Stimulated activated CD4-positive, alpha-beta T cell treated with anti-CD3 and anti-CD28 coated beads, Interleukin-4, amount 100 ng/mL, for 48 hours (primary cell): ENCODE results near the gene PNPLA1.

Source experiments
- DNase-seq, 2 donors: peaks; one replicate each; pipeline ENCODE4 v3.0.0-alpha.2; 2020; ENCODE audit warnings: low read depth in 2 of 2

Gene PNPLA1

DNA sequence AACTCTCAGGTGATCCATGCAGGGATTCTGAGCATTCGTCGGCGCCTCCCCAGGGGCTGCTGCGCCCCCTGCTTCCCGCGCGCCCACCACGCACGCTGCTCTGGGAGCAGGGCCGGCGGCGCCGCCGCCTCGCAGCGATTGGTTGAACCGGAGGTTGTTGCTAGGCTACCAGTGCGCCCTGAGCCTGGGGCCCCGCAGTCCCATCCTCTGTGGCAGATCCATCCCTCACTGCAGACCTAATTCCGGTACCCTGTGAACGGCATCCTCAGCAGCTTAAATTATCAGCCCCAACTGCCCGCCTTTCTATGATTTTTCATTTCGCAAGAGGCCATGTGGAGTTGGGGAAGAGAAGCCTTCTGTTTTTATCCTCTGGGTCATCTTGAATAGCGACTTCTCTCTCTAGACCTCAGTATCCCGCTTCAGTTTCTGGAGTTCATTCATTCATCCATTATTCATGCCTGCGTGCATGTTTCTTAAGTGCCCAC lies 15.4 kb downstream of the PNPLA1 start:
- DNase-seq, result no peak

DNA sequence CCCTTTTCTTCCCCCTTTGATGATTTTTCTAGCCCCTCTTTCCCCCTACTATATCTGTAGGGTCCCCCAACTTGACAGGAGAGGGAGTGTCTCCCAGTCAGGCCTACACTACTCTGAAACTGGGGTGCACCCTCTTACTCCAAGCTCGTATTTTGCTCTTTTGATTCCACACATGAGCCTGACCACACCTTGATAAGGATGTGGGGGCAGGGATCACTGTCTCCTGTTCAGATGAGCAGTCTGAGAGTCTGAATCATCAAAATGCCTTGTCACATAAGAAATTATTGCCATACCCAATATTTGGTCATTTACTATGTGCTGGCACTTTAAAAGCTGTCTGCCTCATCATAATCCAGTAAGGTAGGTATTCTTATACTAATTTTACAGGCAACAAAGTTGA lies 15.9 kb downstream of the PNPLA1 start:
- DNase-seq, result no peak

DNA sequence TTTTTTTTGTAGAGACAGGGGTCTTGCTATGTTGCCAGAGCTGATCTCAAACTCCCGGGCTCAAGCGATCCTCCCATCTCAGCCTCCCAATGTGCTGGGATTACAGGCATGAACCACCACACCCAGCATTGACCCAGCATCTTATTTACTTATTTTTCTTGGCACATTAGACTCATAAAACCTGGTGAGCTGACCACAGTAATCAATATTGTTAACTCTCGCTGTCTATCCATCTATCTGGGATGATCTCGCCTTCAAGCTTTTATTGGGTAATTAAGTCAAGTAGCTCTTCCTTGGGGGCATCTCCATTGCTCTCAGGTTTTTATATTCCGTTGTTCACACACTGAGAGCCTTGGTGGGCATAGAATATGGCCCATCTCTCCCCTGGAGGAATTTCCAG lies 17.0 kb downstream of the PNPLA1 start:
- no peak for DNase-seq

DNA sequence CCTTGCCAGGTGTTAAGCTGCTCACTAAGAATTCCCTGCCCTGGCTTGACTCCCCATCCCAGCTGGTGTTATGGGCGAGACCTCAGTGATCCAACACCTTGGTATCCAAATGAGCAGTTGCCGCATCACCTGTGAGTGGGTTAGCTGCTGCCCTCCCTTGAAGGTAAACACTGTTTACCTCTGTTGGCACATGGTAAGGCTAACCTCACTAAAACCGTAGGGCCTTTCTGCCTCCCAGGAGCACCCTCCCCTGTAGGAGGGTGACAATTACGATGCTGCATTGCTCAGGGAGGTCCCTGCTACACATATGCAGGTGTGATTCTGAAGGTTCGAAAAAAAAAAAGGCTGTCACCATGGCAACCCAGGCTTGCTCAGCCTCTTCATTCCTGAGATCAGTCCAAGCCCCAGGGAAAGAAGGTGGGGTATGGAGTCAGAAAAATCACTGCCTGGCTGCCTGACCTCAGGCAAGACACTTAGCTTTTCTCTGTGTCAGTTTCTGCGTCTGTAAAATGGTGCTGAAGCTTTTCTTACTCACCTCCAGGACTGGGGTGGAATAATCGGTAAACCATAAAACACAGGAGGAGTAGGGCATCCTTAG lies 19.5 kb downstream of the PNPLA1 start:
- no peak for DNase-seq

DNA sequence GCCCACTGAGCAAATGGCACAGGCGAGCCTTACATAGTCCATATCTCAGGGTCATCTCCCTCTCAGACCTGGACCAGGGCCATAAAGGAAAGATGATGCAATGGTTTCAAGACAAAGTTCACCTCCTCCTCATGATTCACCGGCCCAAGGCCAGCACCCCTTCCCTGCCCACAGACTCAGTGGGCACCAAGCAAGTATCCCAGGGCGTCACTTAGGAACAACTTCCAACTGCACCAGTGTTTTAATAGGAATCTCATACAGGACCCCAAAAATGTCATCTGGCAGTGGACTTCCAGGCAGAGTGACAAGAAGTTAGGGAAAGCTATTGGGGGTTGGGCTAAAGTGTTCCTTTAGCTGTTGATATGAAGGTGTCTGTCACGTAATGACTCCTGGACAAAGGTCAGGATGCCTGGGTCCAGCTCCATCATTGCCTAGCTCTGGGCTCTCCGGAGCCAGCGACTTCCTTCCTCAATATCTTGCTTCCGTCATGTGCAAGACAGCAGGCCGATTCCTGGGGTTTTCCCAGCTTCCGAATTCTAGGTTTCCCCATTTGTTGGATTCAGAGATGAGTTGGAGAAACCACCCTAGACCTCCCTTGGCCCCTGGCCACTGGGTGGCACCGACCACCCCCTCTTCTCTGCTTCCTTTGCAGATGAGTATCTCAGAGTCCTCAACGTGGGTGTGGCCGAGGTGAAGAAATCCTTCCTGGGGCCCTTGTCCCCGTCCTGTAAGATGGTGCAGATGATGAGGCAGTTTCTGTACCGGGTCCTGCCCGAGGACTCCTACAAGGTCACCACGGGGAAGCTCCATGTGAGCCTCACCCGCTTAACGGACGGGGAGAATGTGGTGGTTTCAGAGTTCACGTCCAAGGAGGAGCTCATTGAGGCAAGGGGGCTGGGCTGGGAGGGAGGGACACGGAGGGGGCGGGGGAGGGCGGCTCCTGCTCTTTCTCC lies 21.1 kb downstream of the PNPLA1 start:
- DNase-seq, result no peak

DNA sequence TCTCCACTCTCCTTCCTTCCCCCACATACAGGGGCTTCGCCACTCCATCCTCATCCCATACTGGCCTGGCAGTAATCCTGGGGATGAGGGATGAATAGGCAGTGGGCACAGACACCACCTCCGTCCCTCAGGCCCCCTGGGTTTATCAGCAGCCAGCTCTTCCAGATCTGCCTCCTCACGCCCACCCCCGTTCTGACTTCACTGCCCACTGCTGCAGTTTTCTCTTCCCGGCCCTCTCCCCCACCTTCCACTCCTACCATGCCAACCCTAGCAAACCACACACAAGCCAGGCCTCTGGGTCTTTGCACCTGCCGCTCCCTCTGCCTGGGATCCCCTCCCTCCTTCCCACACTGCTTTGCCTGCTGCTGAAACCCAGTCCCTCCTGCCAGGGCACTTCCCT lies 22.3 kb downstream of the PNPLA1 start:
- DNase-seq, result no peak

DNA sequence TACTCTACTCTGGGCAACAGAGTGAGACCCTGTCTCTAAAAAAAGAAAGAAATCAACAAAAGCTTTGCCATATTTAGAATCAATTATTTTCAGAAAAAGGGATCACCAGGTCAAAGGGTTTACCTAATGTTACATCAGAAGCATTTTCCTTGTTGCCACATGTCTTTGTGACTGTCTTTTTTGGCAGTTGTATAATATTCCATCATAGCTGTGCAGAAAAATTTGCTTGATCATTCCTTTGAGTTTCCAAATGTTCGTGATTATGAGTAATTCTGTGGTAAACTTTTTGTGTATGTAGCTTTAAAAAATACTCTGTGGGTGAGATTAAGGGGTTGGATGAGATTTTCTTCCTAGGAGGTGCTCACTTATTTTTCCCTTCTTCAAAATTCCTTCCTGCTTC lies 26.4 kb downstream of the PNPLA1 start:
- DNase-seq, result no peak

DNA sequence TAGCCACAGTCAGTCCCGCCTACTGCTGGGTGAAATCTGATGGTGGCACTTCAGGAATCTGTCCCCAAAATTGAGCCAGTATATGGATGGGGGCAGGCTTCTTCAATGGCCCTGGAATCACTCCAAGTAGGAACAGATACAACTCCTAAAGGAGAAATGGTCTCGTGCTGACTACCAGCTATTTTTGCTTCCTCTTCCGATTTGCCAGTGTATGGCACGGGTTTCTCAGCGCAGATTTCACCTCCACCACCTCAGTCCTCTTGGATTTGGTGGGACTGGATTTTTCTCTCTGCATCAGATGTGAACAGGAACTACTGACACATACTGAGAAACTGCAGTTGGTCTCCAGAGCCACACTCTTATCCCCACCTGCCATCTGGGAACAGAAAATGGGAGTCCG lies 27.2 kb downstream of the PNPLA1 start:
- no peak for DNase-seq

DNA sequence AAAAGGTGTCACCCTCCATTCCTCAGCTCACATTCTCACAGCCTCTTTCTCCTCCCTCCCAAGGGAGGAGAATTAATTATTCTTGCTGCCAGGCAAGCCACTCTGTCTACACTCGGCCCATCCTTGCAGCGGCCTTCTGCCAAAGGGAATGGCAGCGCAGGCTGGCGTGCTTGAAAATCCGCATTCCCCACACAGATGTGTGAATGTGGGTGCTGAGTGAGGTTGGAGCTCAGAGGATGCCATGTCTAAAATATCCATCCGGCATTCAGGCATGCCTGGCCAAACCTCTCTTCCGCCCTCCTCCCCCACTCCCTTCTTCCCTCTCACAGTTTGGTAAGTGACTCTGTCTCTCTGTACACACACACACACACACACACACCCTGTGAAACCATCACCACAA lies 27.7 kb downstream of the PNPLA1 start:
- no peak for DNase-seq

DNA sequence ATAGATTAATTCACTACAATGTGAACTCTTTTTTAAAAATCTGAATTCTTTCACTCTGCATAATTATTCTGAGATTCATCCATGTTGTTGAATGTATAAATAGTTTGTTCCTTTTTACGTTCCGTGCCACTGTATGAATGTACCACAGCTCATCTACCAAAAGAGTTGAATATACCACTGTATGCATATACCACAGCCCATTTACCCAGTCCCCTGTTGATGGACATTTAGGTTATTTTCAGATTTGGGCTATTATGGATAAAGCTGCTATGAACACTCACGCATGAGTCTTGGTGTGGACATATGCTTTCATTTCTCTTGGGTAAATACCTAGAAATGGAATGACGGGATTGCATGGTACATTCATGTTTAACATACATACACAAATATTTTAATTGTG lies 28.2 kb downstream of the PNPLA1 start:
- no peak for DNase-seq

DNA sequence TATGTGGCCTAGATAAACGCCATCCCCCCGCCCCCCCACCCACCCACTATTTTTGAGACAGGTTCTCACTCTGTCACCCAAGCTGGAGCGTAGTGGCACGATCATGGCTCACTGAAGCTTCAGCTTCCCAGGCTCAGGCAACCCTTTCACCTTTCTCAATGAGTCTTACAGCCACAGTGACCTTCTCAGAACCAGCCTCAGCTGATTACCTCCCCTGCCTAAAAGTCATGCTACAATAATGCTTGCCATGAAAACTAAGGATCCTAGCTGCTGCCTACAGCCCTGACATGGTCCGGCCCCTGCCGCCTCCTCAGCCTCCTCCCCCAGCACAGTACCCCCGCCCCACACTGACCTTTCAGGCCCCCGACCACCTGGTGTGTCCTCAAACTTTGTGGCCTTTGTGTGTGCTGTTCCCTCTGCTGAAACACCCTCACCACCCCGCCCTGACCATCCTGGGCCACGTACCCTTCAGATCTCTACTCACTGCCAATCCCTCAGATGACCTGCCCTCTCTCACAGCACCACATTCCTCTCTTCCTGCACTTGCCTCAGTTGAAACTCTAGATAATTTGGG lies 31.3 kb downstream of the PNPLA1 start:
- DNase-seq, result no peak

DNA sequence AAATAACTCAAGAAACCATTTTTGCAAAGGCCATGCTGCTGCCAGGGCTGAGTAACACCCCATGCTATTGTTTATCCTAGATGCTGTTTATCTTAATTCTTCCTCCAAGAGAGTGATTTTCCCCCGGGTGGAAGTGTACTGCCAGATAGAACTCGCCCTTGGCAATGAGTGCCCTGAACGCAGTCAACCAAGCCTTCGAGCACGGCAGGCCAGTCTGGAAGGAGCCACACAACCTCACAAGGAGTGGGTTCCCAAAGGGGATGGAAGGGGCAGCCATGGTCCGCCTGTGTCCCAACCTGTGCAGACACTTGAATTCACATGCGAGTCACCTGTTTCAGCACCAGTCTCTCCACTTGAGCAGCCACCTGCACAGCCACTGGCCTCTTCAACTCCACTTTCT lies 31.9 kb downstream of the PNPLA1 start:
- DNase-seq, result no peak

DNA sequence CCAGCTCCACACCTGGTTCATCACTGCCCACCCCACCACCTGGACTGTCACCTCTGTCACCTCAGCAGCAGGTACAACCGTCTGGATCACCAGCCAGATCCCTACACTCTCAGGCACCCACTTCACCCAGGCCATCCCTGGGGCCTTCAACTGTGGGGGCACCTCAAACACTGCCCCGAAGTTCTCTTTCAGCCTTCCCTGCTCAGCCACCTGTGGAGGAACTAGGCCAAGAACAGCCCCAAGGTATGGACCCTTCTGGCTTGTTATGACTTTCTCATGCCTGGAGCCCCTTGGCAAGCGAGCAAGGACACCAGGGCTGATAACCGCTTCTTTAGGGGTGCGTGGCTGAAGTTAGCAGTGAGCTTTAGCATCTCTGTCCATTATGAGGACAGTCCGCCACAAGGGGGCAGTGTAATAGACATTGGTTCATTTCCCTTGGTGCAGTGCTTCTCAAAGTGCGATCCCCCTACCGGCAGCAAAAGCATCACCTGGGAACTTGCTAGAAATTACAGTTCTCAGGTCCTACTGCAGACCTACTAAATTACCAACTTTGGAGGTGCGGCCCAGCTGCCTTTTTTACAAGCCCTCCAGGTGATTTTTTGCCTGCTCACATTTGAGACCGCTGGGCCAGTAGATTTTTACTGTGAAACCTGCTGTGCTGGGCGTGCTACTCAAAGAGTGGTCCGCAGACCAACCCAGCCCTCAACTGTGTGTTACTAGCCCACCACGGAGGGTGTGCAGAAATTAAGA lies 32.5 kb downstream of the PNPLA1 start:
- DNase-seq, result peak; percentile 90 to 94

DNA sequence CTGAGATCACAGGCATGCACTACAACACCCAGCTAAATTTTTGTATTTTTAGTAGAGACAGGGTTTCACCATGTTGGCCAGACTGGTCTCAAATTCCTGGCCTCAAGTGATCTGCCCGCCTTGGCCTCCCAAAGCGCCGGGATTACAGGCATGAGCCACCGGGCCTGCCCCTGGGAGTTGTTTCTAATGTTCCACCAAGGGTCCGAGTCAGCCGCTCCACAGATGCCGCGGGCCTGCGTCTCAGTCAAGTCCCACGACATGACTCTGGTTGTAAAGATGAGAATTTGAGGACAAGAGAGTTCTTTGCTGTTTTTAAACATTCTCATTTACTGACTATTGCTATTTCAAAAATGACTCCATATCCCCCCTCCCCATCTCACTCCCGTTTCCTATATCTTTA lies 36.0 kb downstream of the PNPLA1 start:
- DNase-seq, result no peak

DNA sequence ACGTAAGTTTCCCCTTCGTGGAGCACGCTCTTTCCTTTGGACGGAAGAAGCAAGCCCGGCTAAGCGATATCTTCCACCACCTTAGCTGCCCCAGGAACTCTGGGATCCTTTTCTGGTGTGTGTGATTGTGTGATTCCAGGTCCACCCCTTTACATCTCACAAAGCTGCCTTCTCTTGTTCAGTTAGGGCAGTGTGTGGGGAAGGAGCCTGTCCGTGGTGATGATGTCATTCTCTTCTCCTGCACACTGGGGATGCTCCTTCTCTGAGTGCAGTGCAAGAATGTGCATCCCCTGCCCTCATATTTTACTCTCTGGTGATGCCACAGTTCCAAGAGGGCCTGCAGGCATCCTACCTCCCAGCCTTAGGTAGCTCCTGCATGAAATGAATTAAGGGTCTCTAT lies 36.5 kb downstream of the PNPLA1 start:
- DNase-seq, result no peak

DNA sequence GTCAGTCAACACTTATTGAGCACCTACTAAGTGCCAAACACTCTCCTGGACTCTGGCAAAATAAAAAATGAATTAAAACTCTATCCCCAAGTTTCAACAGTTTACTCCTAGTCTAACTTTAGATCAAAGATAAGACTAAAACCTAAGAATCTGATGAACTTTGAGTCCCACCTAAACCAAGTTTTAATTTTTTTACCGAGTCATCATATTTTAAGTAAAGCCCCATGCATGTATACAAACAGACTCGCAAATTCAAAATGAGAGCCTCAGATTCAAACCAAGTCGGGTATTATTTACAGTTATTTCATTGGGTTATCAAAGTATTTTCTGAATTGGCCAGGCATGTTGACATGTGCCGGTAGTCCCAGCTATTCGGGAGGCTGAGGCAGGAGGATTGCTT lies 38.7 kb downstream of the PNPLA1 start:
- DNase-seq, result no peak

DNA sequence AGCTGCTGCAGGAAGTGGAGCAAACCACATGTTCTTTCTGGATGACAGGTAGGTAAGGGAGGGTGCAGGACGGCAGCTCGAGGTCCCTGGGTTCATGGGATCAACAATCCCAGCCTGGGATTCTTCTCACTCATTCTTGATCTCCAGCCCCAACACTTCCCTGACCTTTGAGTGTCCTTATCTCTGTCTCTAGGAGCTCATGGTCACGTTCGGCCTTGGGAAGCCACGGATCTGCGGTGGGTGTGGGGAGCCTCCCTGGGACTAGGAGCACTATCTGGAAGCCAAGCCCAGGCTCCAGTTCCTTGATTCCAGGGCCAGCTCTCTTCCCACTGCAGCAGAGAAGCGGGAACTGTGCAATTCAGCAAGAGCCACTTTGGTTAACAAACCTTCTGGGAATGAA lies 39.3 kb downstream of the PNPLA1 start:
- no peak for DNase-seq

DNA sequence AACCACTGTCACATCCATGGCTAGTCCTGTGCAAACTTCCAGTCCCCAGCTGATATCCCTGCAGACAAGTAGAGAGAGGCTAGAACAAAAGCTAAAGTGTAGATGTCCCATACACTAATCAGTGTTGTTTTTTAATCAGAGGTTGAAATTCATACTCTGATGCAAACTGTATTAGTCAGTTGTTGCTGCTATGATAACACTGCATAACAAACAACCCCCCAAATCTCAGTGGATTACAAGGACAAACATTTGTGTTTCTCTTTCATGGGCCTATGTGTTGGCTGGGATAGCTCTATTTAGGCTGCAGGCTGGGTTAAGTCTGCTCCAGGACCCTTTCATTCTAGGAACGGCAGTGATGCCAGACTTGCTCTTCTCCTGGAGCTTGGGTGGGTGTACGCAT lies 40.0 kb downstream of the PNPLA1 start:
- no peak for DNase-seq

DNA sequence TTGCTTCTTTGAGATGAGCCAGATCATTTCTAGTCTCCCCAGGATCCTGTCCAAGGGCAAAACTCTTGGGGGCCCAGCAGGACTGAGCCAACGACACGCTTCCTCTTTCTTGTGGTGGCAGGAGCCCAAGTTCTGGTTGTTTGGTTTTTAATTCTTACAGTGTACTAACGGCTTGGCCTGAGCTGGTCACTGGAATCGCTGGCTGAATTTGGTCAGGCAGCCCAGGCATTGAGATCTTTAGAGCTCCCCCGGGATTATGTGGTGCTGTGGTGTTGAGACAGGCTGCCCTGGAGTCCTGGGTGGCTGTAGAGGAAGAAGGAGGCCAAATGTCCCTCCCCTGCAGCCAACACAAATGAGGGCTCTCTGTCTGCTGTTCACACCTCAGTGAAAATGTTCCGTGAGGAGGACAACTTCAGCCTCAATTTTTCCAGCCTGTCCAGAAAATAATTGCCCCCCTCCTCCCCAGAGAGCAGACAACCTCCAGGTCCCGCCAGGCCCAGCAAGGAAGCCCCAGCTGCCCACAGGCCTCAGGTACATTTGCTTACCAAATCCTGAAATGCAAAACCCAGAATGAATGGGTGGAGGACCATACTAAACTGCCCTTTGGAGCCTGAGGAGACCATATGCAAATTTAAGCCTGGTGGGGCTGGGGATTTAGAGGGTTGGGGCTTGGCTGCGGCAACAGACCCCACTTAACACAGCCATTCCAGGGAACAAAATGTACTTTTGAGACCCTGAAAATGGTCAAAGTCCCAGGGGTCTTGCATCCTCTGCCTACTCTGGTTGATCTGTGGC lies 43.2 kb downstream of the PNPLA1 start:
- no peak for DNase-seq

DNA sequence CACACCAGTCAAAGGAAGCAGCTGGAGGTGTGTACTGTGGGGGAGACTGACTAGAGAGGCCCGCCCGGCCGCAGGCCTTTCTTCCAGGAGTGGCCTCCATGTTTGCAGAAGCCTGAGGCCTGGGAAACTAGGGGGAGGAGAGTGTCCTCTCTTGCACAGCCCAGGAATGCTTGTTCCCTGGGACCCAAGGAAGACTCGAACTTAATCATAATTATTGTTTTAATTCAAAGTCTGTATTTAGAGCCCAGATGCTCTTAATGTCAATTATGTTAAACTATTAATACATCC lies 43.7 kb downstream of the PNPLA1 start:
- DNase-seq, result no peak

DNA sequence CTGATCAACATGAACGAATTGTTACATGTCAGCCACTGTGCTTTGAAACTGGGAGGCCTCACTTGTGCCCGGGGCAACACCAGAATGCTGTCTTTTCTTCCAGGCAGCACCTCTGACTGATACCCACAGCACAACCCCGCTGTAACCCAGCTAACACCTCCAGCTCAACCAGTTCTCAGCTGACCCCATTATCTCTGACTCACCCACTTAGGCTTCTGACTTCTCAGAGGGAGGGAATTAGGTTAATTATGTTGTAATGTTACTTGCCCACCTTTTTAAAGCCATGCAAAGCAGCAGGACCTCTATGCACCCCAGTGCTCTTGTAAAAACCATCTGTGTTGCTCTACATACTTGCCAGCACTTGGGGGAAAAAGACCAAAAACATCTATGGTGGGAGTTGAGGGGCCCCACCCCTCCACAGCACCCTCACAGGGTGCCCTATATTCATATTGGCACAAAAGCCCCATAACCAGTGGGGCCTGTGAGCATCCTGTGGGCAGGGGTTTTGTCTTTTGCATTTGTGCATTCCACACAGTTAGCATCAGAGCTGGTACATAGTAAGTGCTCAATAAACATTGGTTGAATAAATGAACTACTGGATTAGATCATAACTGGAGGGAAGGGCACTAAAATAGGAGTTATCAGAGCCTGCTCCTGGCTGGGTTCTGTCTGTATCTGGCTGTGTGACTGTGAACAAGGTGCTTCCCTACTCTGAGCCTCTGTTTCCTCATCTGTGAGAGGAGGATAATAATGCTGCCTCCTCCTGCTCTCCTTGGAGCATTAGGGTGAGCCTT lies 44.6 kb downstream of the PNPLA1 start:
- DNase-seq, result no peak
